A549 (cell line): ENCODE measurements around the gene OXA1L. TPM values are rescaled to one million over a fixed set of nuclear protein-coding genes. Genes with fewer than 3 reads are reported as not detected.

Experiments
- ATAC-seq, 2 experiments: fragments of 200-7000 bp in 1 of 2; fragments of >200 bp in 1 of 2; cut with Nextera tagmentation in 1 of 2; cut with Tn5 transposase in 1 of 2; 3 replicates each; pipeline versions ENCODE4 v1.8.0 to v1.9.1; 2018 to 2020; ENCODE audit warnings: mild to moderate bottlenecking in 1 of 2, moderate library complexity in 1 of 2
- CTCF ChIA-PET: fragments of 300-600 bp; sonication (Branson Sonifier 250); formaldehyde crosslinking; extraction: SDS; loops from one replicate; lab custom pipeline; 2021; ENCODE audit warnings: antibody characterized with exemption, inconsistent platforms; lab: Yijun Ruan, JAX
- POLR2A ChIA-PET: fragments of 350-600 bp; formaldehyde crosslinking; extraction: SDS; loops from one replicate; lab custom pipeline; 2021; ENCODE audit warnings: antibody characterized with exemption, inconsistent platforms; lab: Yijun Ruan, JAX
- DNase-seq, 2 experiments: peaks; one replicate each; pipeline versions ENCODE4 v3.0.0 to v3.0.0-alpha.2; 2011 to 2016; ENCODE audit warnings: low read depth in 1 of 2, low spot score in 1 of 2
- FAIRE-seq: peaks from 2 replicates; lab custom pipeline; 2011; peaks lifted over from hg19 to GRCh38; lab: Jason Lieb, UNC
- H3K27ac ChIP-seq, 2 experiments: fragments of >200 bp; sonication (Bioruptor Twin); formaldehyde crosslinking; 3 replicates each; pipeline ENCODE4 v1.5.1; 2016 to 2017
- H3K4me1 ChIP-seq: fragments of >200 bp; sonication (Bioruptor Twin); formaldehyde crosslinking; 3 replicates; pipeline ENCODE4 v1.6.1; 2016
- H3K4me2 ChIP-seq: fragments of >200 bp; sonication (Bioruptor Twin); formaldehyde crosslinking; 3 replicates; pipeline ENCODE4 v1.6.1; 2016
- H3K4me3 ChIP-seq: fragments of >200 bp; sonication (Bioruptor Twin); formaldehyde crosslinking; 3 replicates; pipeline ENCODE4 v1.5.1; 2016
- H3K9me3 ChIP-seq: fragments of >200 bp; sonication (Bioruptor Twin); formaldehyde crosslinking; 3 replicates; pipeline ENCODE4 v1.6.1; 2016
- CBX8 ChIP-seq: fragments of 200-600 bp; sonication (generic); IDR thresholded peaks from 2 replicates; pipeline ENCODE4 v1.6.1; 2016
- EHF ChIP-seq: fragments of 250-450 bp; sonication (Bioruptor Pico); IDR thresholded peaks from 2 replicates; pipeline ENCODE4 v1.5.0; 2020; ENCODE audit warnings: mild to moderate bottlenecking
- GATA3 ChIP-seq: IDR thresholded peaks from 2 replicates; pipeline ENCODE4 v1.6.1; 2012; ENCODE audit warnings: borderline replicate concordance
- HDAC2 ChIP-seq: fragments of 200-600 bp; sonication (generic); IDR thresholded peaks from 2 replicates; pipeline ENCODE4 v1.6.1; 2016
- HOXA7 ChIP-seq: fragments of 250-450 bp; sonication (Bioruptor Pico); IDR thresholded peaks from 2 replicates; pipeline ENCODE4 v1.5.0; 2020; ENCODE audit warnings: mild to moderate bottlenecking, moderate library complexity
- HOXB13 ChIP-seq: fragments of 250-450 bp; sonication (Bioruptor Pico); IDR thresholded peaks from 2 replicates; pipeline ENCODE4 v1.5.0; 2020; ENCODE audit warnings: low read depth, mild to moderate bottlenecking, moderate library complexity
- HOXB5 ChIP-seq: fragments of 250-450 bp; sonication (Bioruptor Pico); IDR thresholded peaks from 2 replicates; pipeline ENCODE4 v1.5.0; 2020; ENCODE audit warnings: mild to moderate bottlenecking, moderate library complexity
- JUN ChIP-seq, 2 experiments: fragments of >200 bp; sonication (Bioruptor Twin); formaldehyde crosslinking; IDR thresholded peaks; 2 replicates in 1 of 2; 3 replicates in 1 of 2; pipeline ENCODE4 v1.6.1; 2016 to 2017
- KDM1A ChIP-seq: fragments of 200-600 bp; sonication (generic); IDR thresholded peaks from 2 replicates; pipeline ENCODE4 v1.6.1; 2016; ENCODE audit warnings: low read depth, mild to moderate bottlenecking
- KDM5A ChIP-seq: fragments of 200-600 bp; sonication (generic); IDR thresholded peaks from 2 replicates; pipeline ENCODE4 v1.6.1; 2016; ENCODE audit warnings: antibody characterized with exemption, mild to moderate bottlenecking
- MAZ ChIP-seq: fragments of 150-350 bp; IDR thresholded peaks from 2 replicates; pipeline ENCODE4 v1.6.1; 2014; ENCODE audit warnings: antibody characterized with exemption, low read depth, low read length, borderline replicate concordance
- MYC ChIP-seq: IDR thresholded peaks from 2 replicates; pipeline ENCODE4 v1.6.1; 2012; ENCODE audit warnings: mild to moderate bottlenecking, inconsistent platforms, low read length, improper control_type of control experiment, borderline replicate concordance
- NFE2L2 ChIP-seq: fragments of 150-350 bp; conservative IDR thresholded peaks from 2 replicates; pipeline ENCODE4 v1.6.1; 2014; ENCODE audit warnings: low read length
- PHF8 ChIP-seq: fragments of 200-600 bp; sonication (generic); IDR thresholded peaks from 2 replicates; pipeline ENCODE4 v1.6.1; 2016; ENCODE audit warnings: low read depth, mild to moderate bottlenecking, antibody characterized with exemption, moderate library complexity, borderline replicate concordance
- POLR2A ChIP-seq: IDR thresholded peaks from 2 replicates; pipeline ENCODE4 v1.6.1; 2012; ENCODE audit warnings: mild to moderate bottlenecking, low read length
- SREBF2 ChIP-seq: fragments of 450-650 bp; IDR thresholded peaks from 2 replicates; pipeline ENCODE4 v1.6.1; 2014; ENCODE audit warnings: mild to moderate bottlenecking, moderate library complexity
- ZC3H11A ChIP-seq: fragments of 450-650 bp; IDR thresholded peaks from 2 replicates; pipeline ENCODE4 v1.6.1; 2014; ENCODE audit warnings: antibody characterized with exemption, mild to moderate bottlenecking
- ZFP36 ChIP-seq: fragments of 450-650 bp; IDR thresholded peaks from 2 replicates; pipeline ENCODE4 v1.6.1; 2014; ENCODE audit warnings: borderline replicate concordance; ENCODE audit not compliant: partially characterized antibody
- WGBS: methylation state at CpG from one replicate; pipeline ENCODE4 v1.1.6; 2017; ENCODE audit errors: missing lambda C conversion rate; 5-methylcytosine and 5-hydroxymethylcytosine counted together
- polyA minus RNA-seq: library from RNA; depleted of rRNA, polyadenylated mRNA; stranded (reverse); fragments of >200 nt; gene quantifications from 2 replicates; pipeline ENCODE4 v1.2.3, GENCODE V29; 2011; rRNA and poly(A)+ RNA removed
- polyA plus RNA-seq, 4 experiments: library from polyadenylated mRNA; depleted of rRNA in 3 of 4; stranded (reverse); fragments of >200 nt; fragmentation: RNase III in 1 of 4; extraction: RNeasy Plus Mini Kit Qiagen cat#74134 plus additional on column Dnase treatment in 1 of 4; gene quantifications; 2 replicates in 3 of 4; 3 replicates in 1 of 4; pipeline ENCODE4 v1.2.3, GENCODE V29; 2011 to 2017
- TF ChIP-seq, protein P1 (sequence below): IDR thresholded peaks from 2 replicates; pipeline ENCODE4 v1.6.1; 2012; ENCODE audit warnings: low read depth, borderline replicate concordance
- TF ChIP-seq, protein P2 (sequence below): IDR thresholded peaks from 2 replicates; pipeline ENCODE4 v1.6.1; 2012
- TF ChIP-seq, protein P3 (sequence below): fragments of 150-350 bp; IDR thresholded peaks from 2 replicates; pipeline ENCODE4 v1.6.1; 2014; ENCODE audit warnings: low read depth, mild to moderate bottlenecking, low read length
- TF ChIP-seq, protein P4 (sequence below): fragments of 250-450 bp; sonication (Bioruptor Pico); IDR thresholded peaks from 2 replicates; pipeline ENCODE4 v1.5.0; 2020; ENCODE audit warnings: low read depth, mild to moderate bottlenecking, moderate library complexity
- TF ChIP-seq, protein P5 (sequence below): fragments of >200 bp; sonication (Bioruptor Twin); formaldehyde crosslinking; IDR thresholded peaks from 3 replicates; pipeline ENCODE4 v1.6.1; 2016
- TF ChIP-seq, protein P6 (sequence below): IDR thresholded peaks from 2 replicates; pipeline ENCODE4 v1.6.1; 2012
- TF ChIP-seq, protein P7 (sequence below): fragments of 250-450 bp; sonication (Bioruptor Pico); IDR thresholded peaks from 2 replicates; pipeline ENCODE4 v1.5.0; 2021; ENCODE audit warnings: mild to moderate bottlenecking, moderate library complexity, borderline replicate concordance

Gene OXA1L
- polyA plus RNA-seq (2011; rRNA removed) = 199 and 247 TPM in 2 replicates
- polyA plus RNA-seq (2012; cell fraction: cytosol; rRNA removed) = 178 and 242 TPM in 2 replicates
- polyA plus RNA-seq (2012; cell fraction: nucleus; rRNA removed) = 207 and 247 TPM in 2 replicates
- 126 to 133 TPM (median 132 TPM) in 3 replicates for polyA plus RNA-seq (2017; fragmentation: RNase III; extraction: RNeasy Plus Mini Kit Qiagen cat#74134 plus additional on column Dnase treatment)
- polyA minus RNA-seq = 140 and 154 TPM in 2 replicates

DNA sequence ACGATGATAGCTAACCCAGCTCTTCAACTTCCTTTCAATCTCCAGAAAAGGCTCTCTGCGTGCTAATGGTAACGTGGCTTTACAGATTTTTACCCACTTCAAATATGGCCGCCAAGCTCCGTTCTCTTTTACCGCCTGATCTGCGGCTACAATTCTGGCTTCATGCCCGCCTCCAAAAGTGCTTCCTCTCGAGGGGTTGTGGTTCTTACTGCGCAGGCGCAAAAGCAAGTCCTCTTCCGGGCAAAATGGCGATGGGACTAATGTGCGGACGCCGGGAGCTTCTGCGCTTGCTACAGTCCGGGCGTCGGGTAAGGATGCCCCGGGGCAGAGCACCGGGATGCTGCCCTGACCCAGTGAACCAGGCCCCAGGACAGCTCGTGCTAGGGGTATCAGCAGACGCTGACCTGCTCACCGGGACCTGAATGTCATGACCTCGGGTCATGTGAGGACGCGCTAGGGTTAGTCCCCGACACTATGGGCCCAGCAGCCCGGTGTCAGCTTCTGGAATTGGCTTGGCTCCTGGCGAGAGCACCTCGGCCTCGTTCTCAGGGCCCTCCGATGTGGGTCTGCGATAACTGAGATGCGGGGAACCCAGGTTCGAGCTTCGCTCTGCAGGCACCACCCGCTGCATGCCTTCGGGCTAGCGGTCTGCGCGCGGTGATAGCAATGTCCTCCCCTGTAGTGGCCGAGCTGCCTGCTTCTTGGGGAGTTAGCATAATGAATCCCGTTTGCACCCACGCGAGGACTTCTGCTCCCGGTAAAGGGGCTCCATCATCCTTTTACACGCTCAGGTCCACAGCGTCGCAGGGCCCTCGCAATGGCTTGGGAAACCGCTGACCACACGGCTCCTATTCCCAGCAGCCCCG is at the start of gene OXA1L:
Gene OXA1L, plus strand, starts transcription at position 232 of the 866 bp plus-strand sequence. Its CDS starts 14 bp downstream, at position 246.
- ChIA-PET POLR2A (interaction anchor here (0.6 to 1.5 kb wide), 24 partner anchors 9 to 206 kb away, joined by 3 to 8 read pairs (median 4); partner anchors contain the start of genes LRP10 and RBM23), CTCF (interaction anchor here (0.7 to 3.4 kb wide), 13 partner anchors 11 to 210 kb away, joined by 3 to 19 read pairs (median 5); no protein-coding TSS in a partner anchor)
- H3K4me1 ChIP-seq = peaks cover 12% of the 10 kb centered on the region
- ATAC-seq (peak; percentile 91), FAIRE-seq (peak; percentile 86), DNase-seq (peak; percentile 92 to 97)
- peak; percentile 90 for TF ChIP-seq HOXB13
- TF ChIP-seq HOXB5 (CRISPR knock-in tag) = peak; percentile 72; the same call in 1 of the 2 replicates
- TF ChIP-seq, protein P1, sequence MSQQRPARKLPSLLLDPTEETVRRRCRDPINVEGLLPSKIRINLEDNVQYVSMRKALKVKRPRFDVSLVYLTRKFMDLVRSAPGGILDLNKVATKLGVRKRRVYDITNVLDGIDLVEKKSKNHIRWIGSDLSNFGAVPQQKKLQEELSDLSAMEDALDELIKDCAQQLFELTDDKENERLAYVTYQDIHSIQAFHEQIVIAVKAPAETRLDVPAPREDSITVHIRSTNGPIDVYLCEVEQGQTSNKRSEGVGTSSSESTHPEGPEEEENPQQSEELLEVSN = peak; percentile 96
- TF ChIP-seq, protein P2, sequence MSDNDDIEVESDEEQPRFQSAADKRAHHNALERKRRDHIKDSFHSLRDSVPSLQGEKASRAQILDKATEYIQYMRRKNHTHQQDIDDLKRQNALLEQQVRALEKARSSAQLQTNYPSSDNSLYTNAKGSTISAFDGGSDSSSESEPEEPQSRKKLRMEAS = peak; percentile 94
- no peak for TF ChIP-seq NFE2L2
- 0 out of 2 replicates have a peak, but pooled peaks have one; percentile 79 for TF ChIP-seq EHF (CRISPR knock-in tag)
- TF ChIP-seq PHF8 = peak; percentile 62; the same call in 1 of the 2 replicates
- peak; percentile 85 for TF ChIP-seq POLR2A
- TF ChIP-seq MAZ = no peak
- TF ChIP-seq, protein P3, sequence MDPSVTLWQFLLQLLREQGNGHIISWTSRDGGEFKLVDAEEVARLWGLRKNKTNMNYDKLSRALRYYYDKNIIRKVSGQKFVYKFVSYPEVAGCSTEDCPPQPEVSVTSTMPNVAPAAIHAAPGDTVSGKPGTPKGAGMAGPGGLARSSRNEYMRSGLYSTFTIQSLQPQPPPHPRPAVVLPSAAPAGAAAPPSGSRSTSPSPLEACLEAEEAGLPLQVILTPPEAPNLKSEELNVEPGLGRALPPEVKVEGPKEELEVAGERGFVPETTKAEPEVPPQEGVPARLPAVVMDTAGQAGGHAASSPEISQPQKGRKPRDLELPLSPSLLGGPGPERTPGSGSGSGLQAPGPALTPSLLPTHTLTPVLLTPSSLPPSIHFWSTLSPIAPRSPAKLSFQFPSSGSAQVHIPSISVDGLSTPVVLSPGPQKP = no peak
- TF ChIP-seq JUN (IDR thresholded peaks at IDR 0.05) = peak in 1 of 2 experiments; percentile 90; a peak in 4 of 5 replicates
- TF ChIP-seq, protein P4, sequence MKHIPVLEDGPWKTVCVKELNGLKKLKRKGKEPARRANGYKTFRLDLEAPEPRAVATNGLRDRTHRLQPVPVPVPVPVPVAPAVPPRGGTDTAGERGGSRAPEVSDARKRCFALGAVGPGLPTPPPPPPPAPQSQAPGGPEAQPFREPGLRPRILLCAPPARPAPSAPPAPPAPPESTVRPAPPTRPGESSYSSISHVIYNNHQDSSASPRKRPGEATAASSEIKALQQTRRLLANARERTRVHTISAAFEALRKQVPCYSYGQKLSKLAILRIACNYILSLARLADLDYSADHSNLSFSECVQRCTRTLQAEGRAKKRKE (CRISPR knock-in tag) = 0 out of 2 replicates have a peak, but pooled peaks have one; percentile 54
- TF ChIP-seq, protein P5, sequence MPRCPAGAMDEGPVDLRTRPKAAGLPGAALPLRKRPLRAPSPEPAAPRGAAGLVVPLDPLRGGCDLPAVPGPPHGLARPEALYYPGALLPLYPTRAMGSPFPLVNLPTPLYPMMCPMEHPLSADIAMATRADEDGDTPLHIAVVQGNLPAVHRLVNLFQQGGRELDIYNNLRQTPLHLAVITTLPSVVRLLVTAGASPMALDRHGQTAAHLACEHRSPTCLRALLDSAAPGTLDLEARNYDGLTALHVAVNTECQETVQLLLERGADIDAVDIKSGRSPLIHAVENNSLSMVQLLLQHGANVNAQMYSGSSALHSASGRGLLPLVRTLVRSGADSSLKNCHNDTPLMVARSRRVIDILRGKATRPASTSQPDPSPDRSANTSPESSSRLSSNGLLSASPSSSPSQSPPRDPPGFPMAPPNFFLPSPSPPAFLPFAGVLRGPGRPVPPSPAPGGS = peak; percentile 87; the same call in 2 of the 3 replicates
- TF ChIP-seq KDM5A = peak; percentile 55
- H3K4me3 ChIP-seq = peak within 1 kb of the TSS; percentile 66
- 2% methylated on average over 40 of the region's 56 CpGs for WGBS
- H3K4me2 ChIP-seq = peak within 1 kb of the TSS; percentile 87
- peak within 1 kb of the TSS; percentile 91 to 92 for H3K27ac ChIP-seq
- H3K9me3 ChIP-seq = peaks cover 9% of the 10 kb centered on the region; the same call in 2 of the 3 replicates

DNA sequence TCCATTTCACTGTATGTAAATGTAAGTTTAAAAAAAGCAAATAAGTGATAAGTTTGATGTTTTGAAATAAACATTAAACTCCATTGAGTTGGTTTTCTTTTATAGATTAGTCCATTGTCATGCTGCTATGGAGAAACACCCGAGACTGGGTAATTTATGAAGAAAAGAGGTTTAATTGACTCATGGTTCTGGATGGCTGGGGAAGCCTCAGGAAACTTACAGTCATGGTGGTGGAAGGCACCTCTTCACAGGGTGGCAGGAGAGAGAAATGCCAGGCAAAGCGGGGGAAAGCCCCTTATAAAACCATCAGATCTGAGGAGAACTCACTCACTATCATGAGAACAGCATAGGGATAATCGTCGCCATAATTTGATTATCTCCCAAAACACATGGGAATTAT is 48.4 kb upstream of the OXA1L start:
- ChIA-PET POLR2A (no interaction called here), CTCF (interaction anchor here (1.5 kb wide), 1 partner anchor 149 kb away, joined by 4 read pairs; no protein-coding TSS in a partner anchor)
- FAIRE-seq = no peak
- no peak overlapping the region for H3K4me3 ChIP-seq
- no peak overlapping the region for H3K4me2 ChIP-seq
- no peak overlapping the region for H3K27ac ChIP-seq
- peaks cover 11% of the 10 kb centered on the region; the same call in 1 of the 3 replicates for H3K4me1 ChIP-seq
- no peak for ATAC-seq
- 67% methylated on average over 4 of the region's 4 CpGs for WGBS
- no peak for TF ChIP-seq ZC3H11A
- no peak for TF ChIP-seq MYC
- TF ChIP-seq KDM1A = no peak
- no peak for TF ChIP-seq HDAC2
- TF ChIP-seq KDM5A = no peak
- TF ChIP-seq, protein P6, sequence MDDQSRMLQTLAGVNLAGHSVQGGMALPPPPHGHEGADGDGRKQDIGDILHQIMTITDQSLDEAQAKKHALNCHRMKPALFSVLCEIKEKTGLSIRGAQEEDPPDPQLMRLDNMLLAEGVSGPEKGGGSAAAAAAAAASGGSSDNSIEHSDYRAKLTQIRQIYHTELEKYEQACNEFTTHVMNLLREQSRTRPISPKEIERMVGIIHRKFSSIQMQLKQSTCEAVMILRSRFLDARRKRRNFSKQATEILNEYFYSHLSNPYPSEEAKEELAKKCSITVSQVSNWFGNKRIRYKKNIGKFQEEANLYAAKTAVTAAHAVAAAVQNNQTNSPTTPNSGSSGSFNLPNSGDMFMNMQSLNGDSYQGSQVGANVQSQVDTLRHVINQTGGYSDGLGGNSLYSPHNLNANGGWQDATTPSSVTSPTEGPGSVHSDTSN = no peak
- no peak for TF ChIP-seq CBX8
- no peak for TF ChIP-seq PHF8
- TF ChIP-seq, protein P7, sequence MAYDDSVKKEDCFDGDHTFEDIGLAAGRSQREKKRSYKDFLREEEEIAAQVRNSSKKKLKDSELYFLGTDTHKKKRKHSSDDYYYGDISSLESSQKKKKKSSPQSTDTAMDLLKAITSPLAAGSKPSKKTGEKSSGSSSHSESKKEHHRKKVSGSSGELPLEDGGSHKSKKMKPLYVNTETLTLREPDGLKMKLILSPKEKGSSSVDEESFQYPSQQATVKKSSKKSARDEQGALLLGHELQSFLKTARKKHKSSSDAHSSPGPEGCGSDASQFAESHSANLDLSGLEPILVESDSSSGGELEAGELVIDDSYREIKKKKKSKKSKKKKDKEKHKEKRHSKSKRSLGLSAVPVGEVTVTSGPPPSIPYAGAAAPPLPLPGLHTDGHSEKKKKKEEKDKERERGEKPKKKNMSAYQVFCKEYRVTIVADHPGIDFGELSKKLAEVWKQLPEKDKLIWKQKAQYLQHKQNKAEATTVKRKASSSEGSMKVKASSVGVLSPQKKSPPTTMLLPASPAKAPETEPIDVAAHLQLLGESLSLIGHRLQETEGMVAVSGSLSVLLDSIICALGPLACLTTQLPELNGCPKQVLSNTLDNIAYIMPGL (CRISPR knock-in tag) = no peak
- TF ChIP-seq GATA3 = no peak
- no peak for TF ChIP-seq HOXA7 (CRISPR knock-in tag)
- no peak for TF ChIP-seq SREBF2
- no peak for TF ChIP-seq JUN (IDR thresholded peaks at IDR 0.05)
- no peak for TF ChIP-seq ZFP36
- no peak for DNase-seq
- peaks cover 7% of the 10 kb centered on the region; the same call in 2 of the 3 replicates for H3K9me3 ChIP-seq
